ENCODE measurements around the gene PTPN18. TPM values are rescaled to one million over a fixed set of nuclear protein-coding genes. Genes with fewer than 3 reads are reported as not detected.

PTPN18 gene
- total RNA-seq, 1 donor from 2014 or later, result 37.5 TPM

GRCh38 chr2:130387071-130387400, 31.2 kb downstream of the PTPN18 start:
- no peak overlapping the region for H3K4me3 Mint-ChIP-seq
- H3K27me3 Mint-ChIP-seq, result peaks cover 8% of the 10 kb centered on the region
- TF ChIP-seq, protein P1, sequence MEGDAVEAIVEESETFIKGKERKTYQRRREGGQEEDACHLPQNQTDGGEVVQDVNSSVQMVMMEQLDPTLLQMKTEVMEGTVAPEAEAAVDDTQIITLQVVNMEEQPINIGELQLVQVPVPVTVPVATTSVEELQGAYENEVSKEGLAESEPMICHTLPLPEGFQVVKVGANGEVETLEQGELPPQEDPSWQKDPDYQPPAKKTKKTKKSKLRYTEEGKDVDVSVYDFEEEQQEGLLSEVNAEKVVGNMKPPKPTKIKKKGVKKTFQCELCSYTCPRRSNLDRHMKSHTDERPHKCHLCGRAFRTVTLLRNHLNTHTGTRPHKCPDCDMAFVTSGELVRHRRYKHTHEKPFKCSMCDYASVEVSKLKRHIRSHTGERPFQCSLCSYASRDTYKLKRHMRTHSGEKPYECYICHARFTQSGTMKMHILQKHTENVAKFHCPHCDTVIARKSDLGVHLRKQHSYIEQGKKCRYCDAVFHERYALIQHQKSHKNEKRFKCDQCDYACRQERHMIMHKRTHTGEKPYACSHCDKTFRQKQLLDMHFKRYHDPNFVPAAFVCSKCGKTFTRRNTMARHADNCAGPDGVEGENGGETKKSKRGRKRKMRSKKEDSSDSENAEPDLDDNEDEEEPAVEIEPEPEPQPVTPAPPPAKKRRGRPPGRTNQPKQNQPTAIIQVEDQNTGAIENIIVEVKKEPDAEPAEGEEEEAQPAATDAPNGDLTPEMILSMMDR (conservative IDR thresholded peaks at IDR 0.05), result no peak
- no peak overlapping the region for H3K27ac Mint-ChIP-seq
- H3K4me1 Mint-ChIP-seq (ENCODE audit: unreplicated experiment), result peaks cover 9% of the 10 kb centered on the region
- peaks cover 4% of the 10 kb centered on the region for H3K9me3 Mint-ChIP-seq
- DNase-seq (ENCODE audit: extremely low spot score, unreplicated experiment), result no peak
- H3K36me3 Mint-ChIP-seq, result no peaks in the 10 kb centered on the region

GRCh38 chr2:130387804-130388203, 31.9 kb downstream of the PTPN18 start:
- Mint-ChIP-seq H3K9me3 (peaks cover 4% of the 10 kb centered on the region), H3K4me1 (ENCODE audit: unreplicated experiment) (peaks cover 12% of the 10 kb centered on the region), H3K36me3 (no peaks in the 10 kb centered on the region), H3K4me3 (no peak overlapping the region), H3K27me3 (peaks cover 11% of the 10 kb centered on the region), H3K27ac (no peak overlapping the region)
- TF ChIP-seq, protein P1 (conservative IDR thresholded peaks at IDR 0.05), result no peak
- no peak for DNase-seq (ENCODE audit: extremely low spot score, unreplicated experiment)

DNA sequence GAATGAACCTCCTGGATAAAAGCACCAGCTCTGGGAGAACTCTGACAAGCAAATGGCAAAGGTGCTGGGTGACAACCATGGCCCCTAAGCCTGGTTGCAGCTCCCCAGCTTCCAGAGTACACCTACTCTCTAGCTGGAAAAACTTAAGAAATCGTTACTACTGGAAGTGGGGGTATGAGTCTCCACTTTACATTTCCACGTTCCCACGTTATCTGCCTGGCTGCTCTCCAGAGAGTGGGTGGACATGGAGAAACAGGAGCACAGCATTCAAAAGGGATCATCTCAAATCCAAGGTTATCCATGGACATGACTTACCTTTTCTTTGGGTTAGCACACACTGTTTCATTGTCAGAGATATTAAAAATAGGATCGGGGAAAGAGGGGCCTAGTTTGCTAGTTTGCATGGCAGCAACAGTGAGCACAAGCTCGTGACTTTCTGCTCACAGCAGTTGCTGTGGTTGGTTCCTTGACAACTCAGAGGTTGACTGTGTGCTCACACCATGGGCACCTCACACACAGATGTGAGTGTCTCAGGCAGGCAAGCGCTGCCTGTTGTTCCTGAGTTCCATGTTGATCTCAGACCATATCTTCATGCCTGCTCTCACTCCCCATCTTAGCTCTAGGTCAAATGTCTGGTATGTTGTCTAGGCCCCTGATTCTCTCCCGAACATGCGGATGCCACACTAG, 32.5 kb downstream of the PTPN18 start:
- H3K4me1 Mint-ChIP-seq (ENCODE audit: unreplicated experiment), result peaks cover 12% of the 10 kb centered on the region
- TF ChIP-seq, protein P1 (conservative IDR thresholded peaks at IDR 0.05), result no peak
- no peak overlapping the region for H3K4me3 Mint-ChIP-seq
- H3K27ac Mint-ChIP-seq, result no peak overlapping the region
- no peak for DNase-seq (ENCODE audit: extremely low spot score, unreplicated experiment)
- peaks cover 4% of the 10 kb centered on the region for H3K9me3 Mint-ChIP-seq
- H3K27me3 Mint-ChIP-seq, result peaks cover 11% of the 10 kb centered on the region
- no peaks in the 10 kb centered on the region for H3K36me3 Mint-ChIP-seq

DNA sequence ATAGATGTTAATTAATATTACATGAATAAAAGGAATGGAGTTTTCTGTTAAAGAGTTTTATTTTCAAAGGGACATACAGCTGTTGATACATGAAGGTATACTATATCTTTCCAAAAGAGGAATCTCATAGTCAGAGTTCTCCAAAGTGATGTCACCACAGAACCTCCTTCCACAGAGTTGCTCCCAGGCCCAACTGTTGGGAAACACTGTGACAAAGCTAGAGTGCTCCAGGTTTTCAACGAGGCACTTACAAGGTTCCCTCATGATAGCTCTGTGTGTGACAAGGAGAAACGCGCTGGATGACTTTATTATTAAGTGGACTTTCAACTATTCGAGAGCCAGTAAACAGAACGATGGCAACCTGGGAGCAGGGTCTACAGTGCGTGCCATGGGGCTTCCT, 33.5 kb downstream of the PTPN18 start:
- no peak for DNase-seq (ENCODE audit: extremely low spot score, unreplicated experiment)
- H3K9me3 Mint-ChIP-seq, result peaks cover 4% of the 10 kb centered on the region
- H3K27me3 Mint-ChIP-seq, result peaks cover 14% of the 10 kb centered on the region
- no peak overlapping the region for H3K27ac Mint-ChIP-seq
- TF ChIP-seq, protein P1 (conservative IDR thresholded peaks at IDR 0.05), result no peak
- H3K36me3 Mint-ChIP-seq, result no peaks in the 10 kb centered on the region
- H3K4me1 Mint-ChIP-seq (ENCODE audit: unreplicated experiment), result peaks cover 12% of the 10 kb centered on the region
- no peak overlapping the region for H3K4me3 Mint-ChIP-seq

DNA sequence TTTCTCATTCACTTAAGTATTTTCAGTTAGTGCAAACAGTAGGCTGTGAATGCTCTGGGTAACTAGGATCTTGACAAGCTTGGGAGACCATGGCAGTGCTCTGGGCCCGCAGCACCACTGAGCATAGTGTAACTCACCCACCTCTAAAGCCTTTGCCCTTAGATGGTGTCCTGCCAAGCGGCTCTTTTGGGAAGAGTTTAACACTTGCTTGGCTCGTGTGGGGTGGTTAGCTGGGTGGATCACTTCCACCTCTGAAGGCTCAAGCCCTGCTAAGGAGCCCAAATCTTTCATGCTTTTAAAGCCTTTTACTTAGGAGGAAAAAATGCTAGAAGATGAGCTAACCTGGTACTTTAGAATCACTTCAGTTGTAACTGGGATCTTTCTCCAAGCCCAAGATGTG, 33.9 kb downstream of the PTPN18 start:
- H3K36me3 Mint-ChIP-seq, result no peaks in the 10 kb centered on the region

More for the DNA sequence above, 33.9 kb downstream of the PTPN18 start:
- peak overlapping the region; percentile 22 for H3K4me3 Mint-ChIP-seq
- H3K27me3 Mint-ChIP-seq, result peaks cover 14% of the 10 kb centered on the region
- H3K27ac Mint-ChIP-seq, result no peak overlapping the region
- peaks cover 4% of the 10 kb centered on the region for H3K9me3 Mint-ChIP-seq
- TF ChIP-seq, protein P1 (conservative IDR thresholded peaks at IDR 0.05), result no peak
- H3K4me1 Mint-ChIP-seq (ENCODE audit: unreplicated experiment), result peaks cover 12% of the 10 kb centered on the region
- no peak for DNase-seq (ENCODE audit: extremely low spot score, unreplicated experiment)

Data from type B pancreatic cell (in vitro differentiated cells).